Ishikawa (cell line): ENCODE data around the gene PM20D2.

Source experiments
- CEBPB ChIP-seq: IDR thresholded peaks from 2 replicates; pipeline ENCODE4 v1.6.1; 2012
- CREB1 ChIP-seq: IDR thresholded peaks from 2 replicates; pipeline ENCODE4 v1.6.1; 2012; ENCODE audit warnings: low read depth
- EGR1 ChIP-seq: IDR thresholded peaks from 2 replicates; pipeline ENCODE4 v1.6.1; 2012
- EP300 ChIP-seq: IDR thresholded peaks from 2 replicates; pipeline ENCODE4 v1.6.1; 2012; ENCODE audit warnings: borderline replicate concordance
- FOXM1 ChIP-seq: IDR thresholded peaks from 2 replicates; pipeline ENCODE4 v1.6.1; 2012; ENCODE audit warnings: low read depth, borderline replicate concordance
- NFIC ChIP-seq: IDR thresholded peaks from 2 replicates; pipeline ENCODE4 v1.6.1; 2012
- RAD21 ChIP-seq: IDR thresholded peaks from 2 replicates; pipeline ENCODE4 v1.6.1; 2012; ENCODE audit warnings: low read depth
- TAF1 ChIP-seq: IDR thresholded peaks from 2 replicates; pipeline ENCODE4 v1.6.1; 2012; ENCODE audit warnings: low read depth, mild to moderate bottlenecking
- TCF12 ChIP-seq: IDR thresholded peaks from 2 replicates; pipeline ENCODE4 v1.6.1; 2012; ENCODE audit warnings: low read depth
- TEAD4 ChIP-seq: IDR thresholded peaks from 2 replicates; pipeline ENCODE4 v1.6.1; 2012
- USF1 ChIP-seq: IDR thresholded peaks from 2 replicates; pipeline ENCODE4 v1.6.1; 2012
- YY1 ChIP-seq: IDR thresholded peaks from 2 replicates; pipeline ENCODE4 v1.6.1; 2012; ENCODE audit warnings: low read depth
- ZBTB7A ChIP-seq: IDR thresholded peaks from 2 replicates; pipeline ENCODE4 v1.6.1; 2012; ENCODE audit warnings: low read depth
- TF ChIP-seq, protein P1 (sequence below): IDR thresholded peaks from 2 replicates; pipeline ENCODE4 v1.6.1; 2012; ENCODE audit warnings: low read depth, mild to moderate bottlenecking
- TF ChIP-seq, protein P2 (sequence below): IDR thresholded peaks from 2 replicates; pipeline ENCODE4 v1.6.1; 2012

The PM20D2 gene

DNA sequence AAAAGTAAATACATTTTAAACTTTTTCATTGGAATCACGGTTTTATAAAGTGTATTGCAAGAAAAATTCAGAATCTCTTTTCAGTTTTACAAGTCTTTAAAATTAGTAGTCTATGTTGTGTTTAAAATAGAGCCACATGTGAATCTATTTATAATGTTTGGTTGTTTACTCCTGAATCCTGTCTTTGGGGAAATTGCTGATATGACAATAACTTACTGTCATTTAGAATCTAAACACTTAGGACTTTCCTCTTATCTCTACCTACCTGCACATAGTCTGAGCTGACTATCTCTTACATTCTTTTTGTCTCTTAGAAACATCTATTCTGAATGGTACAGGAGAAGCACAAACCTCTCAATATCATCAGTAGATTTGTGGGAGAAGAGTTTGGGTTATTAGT lies 23.9 kb upstream of the PM20D2 start:
- TF ChIP-seq EP300 = no peak
- TF ChIP-seq ZBTB7A = no peak
- TF ChIP-seq NFIC = no peak
- no peak for TF ChIP-seq EGR1
- no peak for TF ChIP-seq YY1
- TF ChIP-seq USF1 = no peak
- TF ChIP-seq TEAD4 = no peak
- no peak for TF ChIP-seq CREB1
- no peak for TF ChIP-seq TAF1
- no peak for TF ChIP-seq TCF12
- no peak for TF ChIP-seq RAD21
- TF ChIP-seq, protein P1, sequence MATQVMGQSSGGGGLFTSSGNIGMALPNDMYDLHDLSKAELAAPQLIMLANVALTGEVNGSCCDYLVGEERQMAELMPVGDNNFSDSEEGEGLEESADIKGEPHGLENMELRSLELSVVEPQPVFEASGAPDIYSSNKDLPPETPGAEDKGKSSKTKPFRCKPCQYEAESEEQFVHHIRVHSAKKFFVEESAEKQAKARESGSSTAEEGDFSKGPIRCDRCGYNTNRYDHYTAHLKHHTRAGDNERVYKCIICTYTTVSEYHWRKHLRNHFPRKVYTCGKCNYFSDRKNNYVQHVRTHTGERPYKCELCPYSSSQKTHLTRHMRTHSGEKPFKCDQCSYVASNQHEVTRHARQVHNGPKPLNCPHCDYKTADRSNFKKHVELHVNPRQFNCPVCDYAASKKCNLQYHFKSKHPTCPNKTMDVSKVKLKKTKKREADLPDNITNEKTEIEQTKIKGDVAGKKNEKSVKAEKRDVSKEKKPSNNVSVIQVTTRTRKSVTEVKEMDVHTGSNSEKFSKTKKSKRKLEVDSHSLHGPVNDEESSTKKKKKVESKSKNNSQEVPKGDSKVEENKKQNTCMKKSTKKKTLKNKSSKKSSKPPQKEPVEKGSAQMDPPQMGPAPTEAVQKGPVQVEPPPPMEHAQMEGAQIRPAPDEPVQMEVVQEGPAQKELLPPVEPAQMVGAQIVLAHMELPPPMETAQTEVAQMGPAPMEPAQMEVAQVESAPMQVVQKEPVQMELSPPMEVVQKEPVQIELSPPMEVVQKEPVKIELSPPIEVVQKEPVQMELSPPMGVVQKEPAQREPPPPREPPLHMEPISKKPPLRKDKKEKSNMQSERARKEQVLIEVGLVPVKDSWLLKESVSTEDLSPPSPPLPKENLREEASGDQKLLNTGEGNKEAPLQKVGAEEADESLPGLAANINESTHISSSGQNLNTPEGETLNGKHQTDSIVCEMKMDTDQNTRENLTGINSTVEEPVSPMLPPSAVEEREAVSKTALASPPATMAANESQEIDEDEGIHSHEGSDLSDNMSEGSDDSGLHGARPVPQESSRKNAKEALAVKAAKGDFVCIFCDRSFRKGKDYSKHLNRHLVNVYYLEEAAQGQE = no peak
- TF ChIP-seq, protein P2, sequence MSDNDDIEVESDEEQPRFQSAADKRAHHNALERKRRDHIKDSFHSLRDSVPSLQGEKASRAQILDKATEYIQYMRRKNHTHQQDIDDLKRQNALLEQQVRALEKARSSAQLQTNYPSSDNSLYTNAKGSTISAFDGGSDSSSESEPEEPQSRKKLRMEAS = no peak
- TF ChIP-seq FOXM1 = no peak

GRCh38 chr6:89122625-89123024 lies 23.2 kb upstream of the PM20D2 start:
- no peak for TF ChIP-seq EGR1
- no peak for TF ChIP-seq ZBTB7A
- TF ChIP-seq CEBPB = no peak
- no peak for TF ChIP-seq FOXM1
- TF ChIP-seq, protein P1 = no peak
- TF ChIP-seq RAD21 = peak; percentile 77
- no peak for TF ChIP-seq CREB1
- TF ChIP-seq TAF1 = no peak

GRCh38 chr6:89131599-89131998 lies 14.3 kb upstream of the PM20D2 start:
- TF ChIP-seq, protein P2 = no peak
- TF ChIP-seq CEBPB (no peak), USF1 (no peak), TEAD4 (no peak), EGR1 (no peak), CREB1 (no peak), EP300 (no peak), RAD21 (no peak), NFIC (no peak), TCF12 (no peak), TAF1 (no peak), YY1 (no peak), ZBTB7A (no peak), FOXM1 (no peak)
- TF ChIP-seq, protein P1 = no peak

- no peak for TF ChIP-seq EP300
Observed at GRCh38 chr6:89132057-89132456, 13.8 kb upstream of the PM20D2 start.

GRCh38 chr6:89133981-89134380 lies 11.9 kb upstream of the PM20D2 start:
- no peak for TF ChIP-seq FOXM1
- no peak for TF ChIP-seq YY1
- no peak for TF ChIP-seq TEAD4
- no peak for TF ChIP-seq USF1
- TF ChIP-seq CEBPB = no peak
- no peak for TF ChIP-seq ZBTB7A
- TF ChIP-seq RAD21 = no peak
- no peak for TF ChIP-seq NFIC
- TF ChIP-seq EGR1 = no peak
- no peak for TF ChIP-seq TAF1
- TF ChIP-seq EP300 = no peak
- no peak for TF ChIP-seq CREB1
- TF ChIP-seq, protein P1 = no peak
